Measurements from ENCODE around the gene SCN3A.

GRCh38 chr2:165086337-165086736, 117.5 kb downstream of the SCN3A start:
- TF ChIP-seq POLR2AphosphoS5 (IDR thresholded peaks at IDR 0.05): no peak
- TF ChIP-seq POLR2A (IDR thresholded peaks at IDR 0.05): no peak
